Measurements from ENCODE around the gene SPTLC2.
A peak's percentile ranks its signal among the peaks of the same experiment; 100 is the strongest.
"Not testable (repeated sequence)": the region's sequence is repeated elsewhere in the genome, so short reads cannot be mapped to it uniquely, and the experiment has no call there.

SPTLC2 gene

GRCh38 chr14:77616454-77617229, at the start of gene SPTLC2:
Gene SPTLC2, minus strand, starts transcription at chr14:77616637. Its CDS starts 58 bp downstream, at chr14:77616579.
- peak; percentile 91 to 96 for DNase-seq (ENCODE audit: low read depth in 2 of 2)

- no peak for DNase-seq (ENCODE audit: low read depth in 2 of 2)
These were observed 46.9 kb upstream of the SPTLC2 start for GRCh38 chr14:77663293-77663692.

- not testable (repeated sequence) for DNase-seq (ENCODE audit: low read depth in 2 of 2)
These were observed 45.1 kb upstream of the SPTLC2 start for GRCh38 chr14:77661562-77661961.

GRCh38 chr14:77660754-77661153, 44.3 kb upstream of the SPTLC2 start:
- DNase-seq (ENCODE audit: low read depth in 2 of 2), result no peak

- no peak for DNase-seq (ENCODE audit: low read depth in 2 of 2)
These were observed 43.4 kb upstream of the SPTLC2 start for GRCh38 chr14:77659831-77660230.

GRCh38 chr14:77657280-77657679, 40.8 kb upstream of the SPTLC2 start:
- DNase-seq (ENCODE audit: low read depth in 2 of 2), result no peak

GRCh38 chr14:77654001-77654441, 37.6 kb upstream of the SPTLC2 start:
- DNase-seq (ENCODE audit: low read depth in 2 of 2), result no peak

- no peak for DNase-seq (ENCODE audit: low read depth in 2 of 2)
These were observed 32.9 kb upstream of the SPTLC2 start for GRCh38 chr14:77649326-77649725.

- DNase-seq (ENCODE audit: low read depth in 2 of 2), result no peak
These were observed 32.2 kb upstream of the SPTLC2 start for GRCh38 chr14:77648520-77649200.

- DNase-seq (ENCODE audit: low read depth in 2 of 2), result no peak
These were observed 31.4 kb upstream of the SPTLC2 start for GRCh38 chr14:77647853-77648252.

GRCh38 chr14:77646907-77647306, 30.5 kb upstream of the SPTLC2 start:
- DNase-seq (ENCODE audit: low read depth in 2 of 2), result no peak

- DNase-seq (ENCODE audit: low read depth in 2 of 2), result no peak
These were observed 29.2 kb upstream of the SPTLC2 start for GRCh38 chr14:77645520-77646230.

GRCh38 chr14:77642407-77642806, 26.0 kb upstream of the SPTLC2 start:
- no peak for DNase-seq (ENCODE audit: low read depth in 2 of 2)

GRCh38 chr14:77641534-77642341, 25.3 kb upstream of the SPTLC2 start:
- DNase-seq (ENCODE audit: low read depth in 2 of 2), result peak; percentile 17 to 36

- DNase-seq (ENCODE audit: low read depth in 2 of 2), result no peak
These were observed 24.5 kb upstream of the SPTLC2 start for GRCh38 chr14:77640756-77641533.

GRCh38 chr14:77638771-77639171, 22.3 kb upstream of the SPTLC2 start:
- DNase-seq (ENCODE audit: low read depth in 2 of 2), result no peak

- DNase-seq (ENCODE audit: low read depth in 2 of 2), result not testable (repeated sequence)
These were observed 19.4 kb upstream of the SPTLC2 start for GRCh38 chr14:77635869-77636268.

GRCh38 chr14:77635466-77635865, 19.0 kb upstream of the SPTLC2 start:
- not testable (repeated sequence) for DNase-seq (ENCODE audit: low read depth in 2 of 2)

GRCh38 chr14:77630111-77630510, 13.7 kb upstream of the SPTLC2 start:
- DNase-seq (ENCODE audit: low read depth in 2 of 2), result no peak

- no peak for DNase-seq (ENCODE audit: low read depth in 2 of 2)
These were observed 8.9 kb upstream of the SPTLC2 start for GRCh38 chr14:77625360-77625759.

GRCh38 chr14:77623201-77623600, 6.8 kb upstream of the SPTLC2 start:
- DNase-seq (ENCODE audit: low read depth in 2 of 2), result no peak

Data from activated CD8-positive, alpha-beta memory T cell treated with anti-CD3 and anti-CD28 coated beads for 4 hours (primary cell).